Smooth muscle cell (in vitro differentiated cells): ENCODE data around the gene NSL1. TPM values are rescaled to one million over a fixed set of nuclear protein-coding genes. Genes with fewer than 3 reads are reported as not detected.

Experiments
- DNase-seq: peaks from one replicate; lab custom pipeline; 2025; ENCODE audit not compliant: unreplicated experiment; lab: John Stamatoyannopoulos, UW
- H2AFZ ChIP-seq: fragments of 200-600 bp; sonication (generic); 2 replicates; pipeline ENCODE4 v1.6.0; 2016; ENCODE audit warnings: antibody characterized with exemption, low read depth, mild to moderate bottlenecking
- H3F3A ChIP-seq: fragments of 200-600 bp; sonication (generic); 2 replicates; pipeline ENCODE4 v1.6.0; 2017; ENCODE audit warnings: antibody characterized with exemption, low read depth
- H3K27ac ChIP-seq: fragments of 200-600 bp; sonication (generic); 2 replicates; pipeline ENCODE4 v1.5.1; 2016; ENCODE audit warnings: low read depth, mild to moderate bottlenecking
- H3K27me3 ChIP-seq: fragments of 200-600 bp; sonication (generic); 2 replicates; pipeline ENCODE4 v1.6.1; 2016; ENCODE audit warnings: low read depth, mild to moderate bottlenecking
- H3K36me3 ChIP-seq: fragments of 200-600 bp; sonication (generic); 2 replicates; pipeline ENCODE4 v1.5.1; 2016; ENCODE audit warnings: low read depth
- H3K4me1 ChIP-seq: fragments of 200-600 bp; sonication (generic); 2 replicates; pipeline ENCODE4 v1.5.1; 2016; ENCODE audit warnings: low read depth
- H3K4me2 ChIP-seq: fragments of 200-600 bp; sonication (generic); 2 replicates; pipeline ENCODE4 v1.6.0; 2016; ENCODE audit warnings: mild to moderate bottlenecking
- H3K4me3 ChIP-seq: fragments of 200-600 bp; sonication (generic); 2 replicates; pipeline ENCODE4 v1.5.1; 2016; ENCODE audit warnings: mild to moderate bottlenecking
- H3K79me2 ChIP-seq: fragments of 200-600 bp; sonication (generic); 2 replicates; pipeline ENCODE4 v1.6.0; 2016; ENCODE audit warnings: low read depth, mild to moderate bottlenecking
- H3K9ac ChIP-seq: fragments of 200-600 bp; sonication (generic); 2 replicates; pipeline ENCODE4 v1.6.0; 2016; ENCODE audit warnings: low read depth
- H3K9me3 ChIP-seq: fragments of 200-600 bp; sonication (generic); replicated peaks from 2 replicates; pipeline ENCODE4 v1.5.1; 2016; ENCODE audit warnings: low read depth
- H4K20me1 ChIP-seq: fragments of 200-600 bp; sonication (generic); 2 replicates; pipeline ENCODE4 v1.6.0; 2016; ENCODE audit warnings: low read depth
- CTCF ChIP-seq: fragments of 200-600 bp; sonication (generic); IDR thresholded peaks from 2 replicates; pipeline ENCODE4 v1.5.1; 2017; ENCODE audit warnings: borderline replicate concordance, mild to moderate bottlenecking, antibody characterized with exemption; ENCODE audit not compliant: insufficient read depth, poor library complexity, severe bottlenecking
- WGBS: methylation state at CpG from one replicate; pipeline ENCODE4 v1.1.7; 2016; ENCODE audit warnings: low lambda C conversion rate; 5-methylcytosine and 5-hydroxymethylcytosine counted together
- polyA plus RNA-seq: library from polyadenylated mRNA; unstranded; fragments of >200 nt; fragmentation: Nextera tagmentation; extraction: Ambion mirVana; gene quantifications from 2 replicates; pipeline ENCODE4 v1.2.1, GENCODE V29; 2016
- total RNA-seq: library from RNA; depleted of rRNA; stranded (reverse); fragments of >200 nt; gene quantifications from 2 replicates; pipeline ENCODE4 v1.2.3, GENCODE V29; 2014

Gene NSL1
- total and polyA plus RNA-seq, 2 experiments from 2014 or later: 30.9 to 34.5 TPM

DNA sequence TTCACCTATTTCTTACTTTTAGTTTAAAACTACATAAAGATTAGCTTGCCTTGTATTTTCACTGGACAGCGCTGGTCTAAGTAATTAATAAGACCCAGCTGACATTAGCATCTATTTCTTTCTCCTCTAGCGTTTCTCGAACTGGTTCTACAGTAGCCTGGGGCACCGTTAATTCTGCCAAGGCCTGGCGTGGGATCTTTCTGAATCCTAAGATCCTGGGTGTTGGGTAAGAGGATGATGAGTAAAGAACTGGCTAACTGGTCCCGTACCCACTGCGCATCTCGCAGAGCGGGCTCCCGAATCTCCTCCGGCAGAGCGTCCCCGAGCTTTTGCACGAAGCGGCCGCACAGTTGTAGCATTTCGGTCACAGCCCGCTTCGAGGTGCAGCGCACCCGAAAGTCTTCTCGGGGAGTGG is 309 bp downstream of the NSL1 start:
- Histone ChIP-seq H3K9me3 (no peaks in the 10 kb centered on the region), H3K9ac (peak overlapping the region; percentile 51), H3F3A (no peaks in the 10 kb centered on the region), H3K27me3 (no peaks in the 10 kb centered on the region), H2AFZ (peak overlapping the region; percentile 99), H3K4me3 (peak overlapping the region; percentile 84), H3K4me1 (peaks cover 5% of the 10 kb centered on the region), H4K20me1 (no peaks in the 10 kb centered on the region), H3K27ac (peak overlapping the region; percentile 75), H3K79me2 (peaks cover 34% of the 10 kb centered on the region), H3K36me3 (no peaks in the 10 kb centered on the region), H3K4me2 (peak overlapping the region; percentile 99)
- under 1% methylated on average over 22 of the region's 22 CpGs for WGBS
- DNase-seq: no peak
- TF ChIP-seq CTCF: no peak

DNA sequence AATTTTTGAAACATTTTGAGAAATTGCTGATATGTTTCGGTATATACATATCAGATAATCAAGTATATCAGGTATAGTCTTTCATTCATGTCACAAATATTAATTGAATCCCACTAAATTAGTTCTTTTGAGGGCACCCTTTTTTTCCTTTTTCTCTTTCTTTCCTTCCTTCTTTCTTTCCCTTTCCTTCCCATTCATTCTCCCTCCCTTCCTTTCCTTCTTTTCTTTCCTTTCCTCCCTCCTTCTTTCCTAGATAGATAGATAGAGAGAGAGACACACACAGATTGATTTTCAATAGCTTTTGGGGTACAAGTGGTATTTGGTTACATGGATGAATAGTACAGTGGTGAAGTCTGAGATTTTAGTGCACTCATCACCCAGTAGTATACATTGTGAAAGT is 5.7 kb downstream of the NSL1 start:
- Histone ChIP-seq H3K36me3 (peaks cover 15% of the 10 kb centered on the region), H3F3A (no peaks in the 10 kb centered on the region), H3K27me3 (no peaks in the 10 kb centered on the region), H3K4me2 (no peak overlapping the region), H3K9ac (no peak overlapping the region), H4K20me1 (no peaks in the 10 kb centered on the region), H3K4me1 (peaks cover 5% of the 10 kb centered on the region), H3K27ac (no peak overlapping the region), H3K9me3 (no peaks in the 10 kb centered on the region), H3K79me2 (peaks cover 34% of the 10 kb centered on the region), H2AFZ (no peak overlapping the region), H3K4me3 (no peak overlapping the region)
- 95% methylated on average over 1 of the region's 1 CpG for WGBS
- no peak for TF ChIP-seq CTCF
- no peak for DNase-seq

- TF ChIP-seq CTCF: no peak
- WGBS: 94% methylated on average over 1 of the region's 1 CpG
- Histone ChIP-seq H3K36me3 (peaks cover 15% of the 10 kb centered on the region), H3K4me3 (no peak overlapping the region), H3K27ac (no peak overlapping the region), H3K9me3 (no peaks in the 10 kb centered on the region), H3K79me2 (peaks cover 18% of the 10 kb centered on the region), H3K9ac (no peak overlapping the region), H3K4me2 (no peak overlapping the region), H3K27me3 (no peaks in the 10 kb centered on the region), H2AFZ (no peak overlapping the region), H4K20me1 (no peaks in the 10 kb centered on the region), H3F3A (no peaks in the 10 kb centered on the region), H3K4me1 (no peaks in the 10 kb centered on the region)
- no peak for DNase-seq
These were observed 7.6 kb downstream of the NSL1 start for GRCh38 chr1:212783976-212784375.

GRCh38 chr1:212782422-212783154 is 9.0 kb downstream of the NSL1 start:
- Histone ChIP-seq H3K9ac (no peak overlapping the region), H3K27ac (no peak overlapping the region), H3K36me3 (peaks cover 15% of the 10 kb centered on the region), H3F3A (no peaks in the 10 kb centered on the region), H2AFZ (no peak overlapping the region), H3K9me3 (no peaks in the 10 kb centered on the region), H3K4me2 (no peak overlapping the region), H3K27me3 (no peaks in the 10 kb centered on the region), H3K79me2 (peaks cover 5% of the 10 kb centered on the region), H3K4me1 (no peaks in the 10 kb centered on the region), H3K4me3 (no peak overlapping the region), H4K20me1 (no peaks in the 10 kb centered on the region)
- TF ChIP-seq CTCF: peak; percentile 56
- DNase-seq: no peak
- WGBS: 95% methylated on average over 3 of the region's 3 CpGs
